HG03460 (cell line): Measurements from ENCODE around the gene ERICH3.

ENCODE experiments used
- ATAC-seq: cut with Tn5 transposase; IDR thresholded peaks from one replicate; pipeline ENCODE4 v1.9.1; 2021; ENCODE audit not compliant: unreplicated experiment

The ERICH3 gene

GRCh38 chr1:74591949-74592348 lies 81.6 kb downstream of the ERICH3 start:
- no peak for ATAC-seq

DNA sequence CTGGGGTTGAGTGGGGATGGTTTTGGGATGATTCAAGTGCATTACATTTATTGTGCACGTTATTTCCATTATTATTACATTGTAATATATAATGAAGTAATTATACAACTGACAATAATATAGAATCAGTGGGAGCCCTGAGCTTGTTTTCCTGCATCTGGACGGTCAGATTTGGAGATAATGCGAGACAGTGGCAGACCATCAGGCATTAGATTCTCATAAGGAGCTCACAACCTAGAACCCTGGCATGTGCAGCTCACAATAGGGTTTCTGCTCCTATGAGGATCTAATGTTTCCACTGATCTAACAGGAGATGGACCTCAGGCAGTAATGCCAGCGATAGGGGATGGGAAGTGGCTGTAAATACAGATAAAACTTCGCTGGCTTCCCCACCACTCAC lies 83.3 kb downstream of the ERICH3 start:
- no peak for ATAC-seq

- no peak for ATAC-seq
Observed at GRCh38 chr1:74587888-74588287, 85.7 kb downstream of the ERICH3 start.

GRCh38 chr1:74586253-74586897 lies 87.2 kb downstream of the ERICH3 start:
- ATAC-seq, result no peak

- ATAC-seq, result no peak
Observed at GRCh38 chr1:74584185-74584584, 89.4 kb downstream of the ERICH3 start.

- ATAC-seq, result no peak
Observed at GRCh38 chr1:74583397-74583796, 90.2 kb downstream of the ERICH3 start.

DNA sequence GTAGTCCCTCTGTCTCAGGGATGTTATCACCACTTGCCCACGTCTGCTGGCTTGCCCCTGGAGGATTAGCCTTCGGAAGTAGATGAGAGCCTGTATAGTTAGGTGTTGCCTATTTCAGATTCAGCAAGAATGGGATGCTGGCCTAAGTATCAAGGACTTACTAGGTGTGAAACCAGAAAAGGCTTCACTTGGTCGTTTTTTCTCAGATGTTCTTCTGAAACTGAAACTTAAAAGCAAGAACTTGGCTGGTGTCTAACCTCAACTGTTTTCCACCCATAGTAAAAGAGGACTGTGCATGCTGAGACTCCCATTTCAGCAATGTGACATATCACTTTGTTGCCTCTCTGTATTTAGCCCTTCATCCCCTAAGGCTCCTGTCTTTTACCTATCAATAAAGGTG lies 94.2 kb downstream of the ERICH3 start:
- ATAC-seq, result peak; percentile 99

DNA sequence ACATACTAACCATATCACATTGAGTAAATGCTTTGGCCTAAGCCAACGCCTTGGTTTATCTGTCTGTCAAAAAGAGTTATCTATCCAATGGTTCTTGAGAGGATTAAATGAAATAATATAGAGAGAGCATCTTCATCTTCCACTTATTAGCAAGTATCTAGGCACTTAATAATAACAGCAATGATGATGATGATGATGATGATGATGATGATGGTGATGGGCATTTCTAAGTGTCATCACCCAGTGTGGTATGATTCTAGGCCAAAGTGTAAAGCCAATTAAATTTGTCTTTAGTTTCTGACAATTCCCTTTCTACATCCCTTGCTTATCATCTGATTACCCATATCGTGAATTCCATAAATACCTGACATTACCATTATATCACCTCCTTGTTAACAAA lies 95.5 kb downstream of the ERICH3 start:
- ATAC-seq, result no peak

GRCh38 chr1:74571891-74572290 lies 101.7 kb downstream of the ERICH3 start:
- no peak for ATAC-seq

- ATAC-seq, result no peak
Observed at GRCh38 chr1:74571493-74571800, 102.1 kb downstream of the ERICH3 start.

GRCh38 chr1:74570797-74571492 lies 102.6 kb downstream of the ERICH3 start:
- no peak for ATAC-seq

- no peak for ATAC-seq
Observed at GRCh38 chr1:74549932-74550331, 123.7 kb downstream of the ERICH3 start.

DNA sequence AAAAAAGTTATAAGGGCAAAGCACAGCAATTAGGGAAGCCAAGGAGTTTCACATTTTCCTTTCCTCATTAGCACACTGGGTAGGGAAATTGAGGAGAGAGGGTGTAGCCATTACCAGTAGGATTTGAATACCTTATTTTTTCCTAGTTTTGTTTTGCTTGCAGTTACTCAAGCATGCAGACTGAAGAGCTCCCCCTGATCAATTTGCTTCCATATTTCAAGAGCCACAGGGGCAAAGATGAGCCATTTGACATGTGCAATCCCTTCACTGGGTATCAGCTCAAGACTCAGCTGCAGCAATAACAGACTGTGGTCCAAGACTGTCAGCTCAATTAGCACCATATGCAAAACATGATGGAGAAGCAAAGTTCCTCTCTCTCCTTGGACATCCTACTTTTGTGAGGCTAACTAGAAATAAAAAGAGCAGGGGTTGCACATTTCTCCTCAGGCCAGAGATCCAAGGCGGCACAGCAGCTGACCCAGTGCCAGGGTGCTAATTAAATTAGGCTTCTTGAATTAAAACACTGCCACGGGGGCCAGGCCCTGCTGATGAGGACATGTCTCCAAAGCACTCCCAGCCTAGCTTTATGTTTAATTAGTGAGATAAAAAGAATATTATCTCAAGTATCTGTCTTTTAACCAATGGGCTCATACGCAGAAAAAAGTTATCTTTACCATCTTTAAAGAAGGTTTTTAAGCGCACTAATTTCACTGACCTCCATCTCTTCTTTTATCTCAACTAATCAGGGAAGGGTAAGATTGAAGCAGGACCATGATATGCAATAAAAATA lies 124.4 kb downstream of the ERICH3 start:
- no peak for ATAC-seq

GRCh38 chr1:74545821-74546220 lies 127.8 kb downstream of the ERICH3 start:
- ATAC-seq, result no peak

- no peak for ATAC-seq
Observed at GRCh38 chr1:74534241-74534640, 139.4 kb downstream of the ERICH3 start.

DNA sequence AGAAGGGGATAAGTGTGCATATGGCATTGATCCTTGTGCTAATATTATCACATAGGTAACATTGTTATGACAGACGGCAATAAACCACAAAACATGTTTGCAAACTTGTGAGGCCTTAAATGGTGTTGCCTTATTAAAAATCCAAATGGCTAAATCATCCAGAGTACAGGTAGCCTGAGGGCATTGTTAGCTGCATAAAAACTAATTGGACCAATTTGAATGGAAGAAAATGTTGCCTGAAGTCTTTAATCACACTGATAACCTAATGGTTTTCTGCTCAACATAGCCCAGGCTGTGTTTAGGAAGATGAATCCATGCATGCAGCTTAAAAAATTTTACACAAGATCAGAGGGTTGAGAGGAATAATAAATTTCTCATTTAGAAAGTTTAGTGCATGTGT lies 141.8 kb downstream of the ERICH3 start:
- no peak for ATAC-seq

GRCh38 chr1:74530892-74531291 lies 142.7 kb downstream of the ERICH3 start:
- no peak for ATAC-seq

- no peak for ATAC-seq
Observed at GRCh38 chr1:74528123-74528522, 145.5 kb downstream of the ERICH3 start.

GRCh38 chr1:74526708-74527107 lies 146.9 kb downstream of the ERICH3 start:
- ATAC-seq, result no peak

DNA sequence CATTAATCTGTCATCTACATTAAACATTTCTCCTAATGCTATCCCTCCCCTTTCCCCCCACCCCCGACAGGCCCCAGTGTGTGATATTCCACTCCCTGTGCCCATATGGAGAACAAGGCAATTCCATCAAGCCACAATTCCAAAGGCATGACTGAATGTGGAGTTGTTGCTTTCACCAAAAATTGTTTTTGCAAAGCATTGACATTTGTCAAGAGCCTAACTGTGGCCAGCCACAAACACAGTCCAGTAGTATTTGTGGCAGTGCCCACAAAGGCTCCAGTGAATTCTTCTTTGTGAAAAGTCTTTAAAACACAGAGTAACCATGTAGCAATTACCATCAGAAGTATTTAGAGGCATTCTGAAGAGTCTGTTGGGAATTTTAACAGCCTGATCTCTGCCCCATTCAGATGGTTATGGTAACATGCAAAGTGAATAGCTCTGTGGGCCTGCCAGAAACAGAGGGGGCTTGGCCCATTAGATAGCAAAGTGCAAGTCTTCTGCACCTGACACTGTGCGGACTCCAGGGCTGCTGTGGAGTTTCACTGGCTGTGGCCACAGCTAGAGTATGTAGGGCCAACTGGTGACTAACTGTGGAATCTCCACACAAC lies 149.6 kb downstream of the ERICH3 start:
- ATAC-seq, result no peak

GRCh38 chr1:74522148-74522547 lies 151.4 kb downstream of the ERICH3 start:
- no peak for ATAC-seq
